Measurements from ENCODE around the gene HOOK2. TPM values are rescaled to one million over a fixed set of nuclear protein-coding genes. Genes with fewer than 3 reads are reported as not detected.

HOOK2 gene
- total and polyA plus RNA-seq, 2 of the 13 experiments (the other 11 are each of a cell fraction or from before 2014, with no cell fraction given): 9.2 to 12.9 TPM

DNA sequence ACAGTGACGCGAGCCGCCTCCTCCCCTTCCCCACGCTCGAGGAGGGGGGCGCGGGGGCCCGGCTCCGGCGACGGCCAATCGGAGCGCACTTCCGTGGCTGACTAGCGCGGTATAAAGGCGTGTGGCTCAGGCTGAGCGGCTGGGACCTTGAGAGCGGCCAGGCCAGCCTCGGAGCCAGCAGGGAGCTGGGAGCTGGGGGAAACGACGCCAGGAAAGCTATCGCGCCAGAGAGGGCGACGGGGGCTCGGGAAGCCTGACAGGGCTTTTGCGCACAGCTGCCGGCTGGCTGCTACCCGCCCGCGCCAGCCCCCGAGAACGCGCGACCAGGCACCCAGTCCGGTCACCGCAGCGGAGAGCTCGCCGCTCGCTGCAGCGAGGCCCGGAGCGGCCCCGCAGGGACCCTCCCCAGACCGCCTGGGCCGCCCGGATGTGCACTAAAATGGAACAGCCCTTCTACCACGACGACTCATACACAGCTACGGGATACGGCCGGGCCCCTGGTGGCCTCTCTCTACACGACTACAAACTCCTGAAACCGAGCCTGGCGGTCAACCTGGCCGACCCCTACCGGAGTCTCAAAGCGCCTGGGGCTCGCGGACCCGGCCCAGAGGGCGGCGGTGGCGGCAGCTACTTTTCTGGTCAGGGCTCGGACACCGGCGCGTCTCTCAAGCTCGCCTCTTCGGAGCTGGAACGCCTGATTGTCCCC is 16.1 kb upstream of the HOOK2 start, which contains the start of gene JUNB (continued):
- TF ChIP-seq ZBTB40 (IDR thresholded peaks at IDR 0.05) (no peak), ZBTB40 (CRISPR knock-in tag; IDR thresholded peaks at IDR 0.05) (peak; percentile 59), ZBTB26 (CRISPR knock-in tag; IDR thresholded peaks at IDR 0.05; ENCODE audit: borderline replicate concordance) (peak; percentile 67; the same call in 1 of the 2 replicates), HIC2 (CRISPR knock-in tag; IDR thresholded peaks at IDR 0.05; ENCODE audit: low read depth) (no peak), AHDC1 (CRISPR knock-in tag; IDR thresholded peaks at IDR 0.05; ENCODE audit: borderline replicate concordance) (no peak), NR2F2 (IDR thresholded peaks at IDR 0.05; ENCODE audit: borderline replicate concordance, low read depth) (no peak)
- TF ChIP-seq, protein P1, sequence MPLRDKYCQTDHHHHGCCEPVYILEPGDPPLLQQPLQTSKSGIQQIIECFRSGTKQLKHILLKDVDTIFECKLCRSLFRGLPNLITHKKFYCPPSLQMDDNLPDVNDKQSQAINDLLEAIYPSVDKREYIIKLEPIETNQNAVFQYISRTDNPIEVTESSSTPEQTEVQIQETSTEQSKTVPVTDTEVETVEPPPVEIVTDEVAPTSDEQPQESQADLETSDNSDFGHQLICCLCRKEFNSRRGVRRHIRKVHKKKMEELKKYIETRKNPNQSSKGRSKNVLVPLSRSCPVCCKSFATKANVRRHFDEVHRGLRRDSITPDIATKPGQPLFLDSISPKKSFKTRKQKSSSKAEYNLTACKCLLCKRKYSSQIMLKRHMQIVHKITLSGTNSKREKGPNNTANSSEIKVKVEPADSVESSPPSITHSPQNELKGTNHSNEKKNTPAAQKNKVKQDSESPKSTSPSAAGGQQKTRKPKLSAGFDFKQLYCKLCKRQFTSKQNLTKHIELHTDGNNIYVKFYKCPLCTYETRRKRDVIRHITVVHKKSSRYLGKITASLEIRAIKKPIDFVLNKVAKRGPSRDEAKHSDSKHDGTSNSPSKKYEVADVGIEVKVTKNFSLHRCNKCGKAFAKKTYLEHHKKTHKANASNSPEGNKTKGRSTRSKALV (CRISPR knock-in tag; IDR thresholded peaks at IDR 0.05): peak; percentile 84

All from HepG2 (cell line).